SK-N-SH (cell line): ENCODE measurements around the gene MTERF2. TPM values are rescaled to one million over a fixed set of nuclear protein-coding genes. Genes with fewer than 3 reads are reported as not detected.

Source experiments
- CTCF ChIA-PET: fragments of 300-600, 350-600 bp; formaldehyde crosslinking; extraction: SDS; loops from one replicate; lab custom pipeline; 2021; lab: Yijun Ruan, JAX
- POLR2A ChIA-PET: fragments of 350-600 bp; sonication (Branson Sonifier 250); formaldehyde crosslinking; extraction: SDS; loops from one replicate; lab custom pipeline; 2020; ENCODE audit warnings: antibody characterized with exemption, inconsistent platforms; lab: Yijun Ruan, JAX
- DNase-seq: peaks from one replicate; pipeline ENCODE4 v3.0.0; 2012
- H2AFZ ChIP-seq: fragments of 200-600 bp; sonication (generic); 2 replicates; pipeline ENCODE4 v1.8.1; 2016; ENCODE audit warnings: antibody characterized with exemption, mild to moderate bottlenecking, low read depth
- H3F3A ChIP-seq: fragments of 200-600 bp; sonication (generic); replicated peaks from 2 replicates; pipeline ENCODE3; 2016; ENCODE audit warnings: antibody characterized with exemption, mild to moderate bottlenecking; ENCODE audit not compliant: insufficient read depth
- H3K27ac ChIP-seq, 2 experiments: fragments of 200-500 bp in 1 of 2; fragments of 200-600 bp in 1 of 2; sonication (Bioruptor generic) in 1 of 2; sonication (generic), shearing (Covaris generic) in 1 of 2; 2 replicates each; pipeline versions ENCODE4 v1.5.1 to v1.6.1; 2014 to 2016; ENCODE audit warnings: low read depth in 2 of 2, inconsistent platforms in 1 of 2, low read length in 1 of 2, mild to moderate bottlenecking in 1 of 2, mixed read lengths in 1 of 2
- H3K27me3 ChIP-seq: fragments of 200-600 bp; sonication (generic), shearing (Covaris generic); 2 replicates; pipeline ENCODE4 v1.6.1; 2016; ENCODE audit warnings: mixed run types; ENCODE audit not compliant: insufficient read depth
- H3K36me3 ChIP-seq, 2 experiments: fragments of 200-500 bp in 1 of 2; fragments of 200-600 bp in 1 of 2; sonication (Bioruptor generic) in 1 of 2; sonication (generic) in 1 of 2; replicated peaks in 1 of 2; 2 replicates each; pipeline versions ENCODE3 to v1.5.1; 2014 to 2016; ENCODE audit warnings: low read length in 1 of 2, mild to moderate bottlenecking in 1 of 2; ENCODE audit not compliant: insufficient read depth in 2 of 2, control insufficient read depth in 1 of 2
- H3K4me1 ChIP-seq, 2 experiments: fragments of 200-500 bp in 1 of 2; fragments of 200-600 bp in 1 of 2; sonication (Bioruptor generic) in 1 of 2; sonication (generic), shearing (Covaris generic) in 1 of 2; 2 replicates each; pipeline versions ENCODE4 v1.5.1 to v1.6.1; 2014 to 2016; ENCODE audit warnings: low read depth in 1 of 2, low read length in 1 of 2, mixed run types in 1 of 2; ENCODE audit not compliant: insufficient read depth in 2 of 2, control insufficient read depth in 1 of 2
- H3K4me2 ChIP-seq: fragments of 200-600 bp; sonication (generic), shearing (Covaris generic); 2 replicates; pipeline ENCODE4 v1.6.1; 2017; ENCODE audit warnings: mixed run types
- H3K4me3 ChIP-seq, 2 experiments: fragments of 200-500 bp in 1 of 2; fragments of 200-600 bp in 1 of 2; sonication (Bioruptor generic) in 1 of 2; sonication (generic), shearing (Covaris generic) in 1 of 2; 2 replicates each; pipeline versions ENCODE4 v1.5.1 to v1.8.1; 2014 to 2016; ENCODE audit warnings: low read depth in 2 of 2, inconsistent platforms in 1 of 2, low read length in 1 of 2, mild to moderate bottlenecking in 1 of 2, mixed read lengths in 1 of 2, moderate library complexity in 1 of 2
- H3K79me2 ChIP-seq: fragments of 200-600 bp; sonication (generic); 2 replicates; pipeline ENCODE4 v1.8.1; 2017; ENCODE audit warnings: mild to moderate bottlenecking; ENCODE audit not compliant: insufficient read depth
- H3K9ac ChIP-seq: fragments of 200-600 bp; sonication (generic); 2 replicates; pipeline ENCODE4 v1.6.1; 2017; ENCODE audit warnings: mixed run types
- H3K9me2 ChIP-seq: fragments of 200-600 bp; sonication (generic); 2 replicates; pipeline ENCODE4 v1.6.1; 2017; ENCODE audit warnings: mixed run types
- H3K9me3 ChIP-seq: fragments of 200-600 bp; sonication (generic); 2 replicates; pipeline ENCODE4 v1.6.1; 2017; ENCODE audit warnings: mixed run types, mild to moderate bottlenecking, moderate library complexity
- H4K20me1 ChIP-seq: fragments of 200-600 bp; sonication (generic); 2 replicates; pipeline ENCODE4 v1.6.1; 2017; ENCODE audit warnings: mild to moderate bottlenecking, mixed run types; ENCODE audit not compliant: insufficient read depth
- ELF1 ChIP-seq: IDR thresholded peaks from 2 replicates; pipeline ENCODE4 v1.4.0; 2012
- EZH2phosphoT487 ChIP-seq: fragments of 200-600 bp; sonication (generic); IDR thresholded peaks from 2 replicates; pipeline ENCODE4 v1.6.1; 2017; ENCODE audit warnings: low read depth, mixed run types, mild to moderate bottlenecking, antibody characterized with exemption, moderate library complexity, borderline replicate concordance
- FOSL2 ChIP-seq: IDR thresholded peaks from 2 replicates; pipeline ENCODE4 v1.4.0; 2012; ENCODE audit warnings: low read depth, mild to moderate bottlenecking, moderate library complexity, borderline replicate concordance
- FOXJ3 ChIP-seq: sonication (generic); formaldehyde crosslinking; IDR thresholded peaks from 2 replicates; pipeline ENCODE4 v1.5.1; 2020; ENCODE audit warnings: mild to moderate bottlenecking, missing genetic modification reagents
- GABPA ChIP-seq: IDR thresholded peaks from 2 replicates; pipeline ENCODE4 v1.4.0; 2012; ENCODE audit warnings: low read depth, mild to moderate bottlenecking
- GATA2 ChIP-seq: sonication (generic); formaldehyde crosslinking; IDR thresholded peaks from 2 replicates; pipeline ENCODE4 v1.5.0; 2020; ENCODE audit warnings: mild to moderate bottlenecking, missing genetic modification reagents
- IRF3 ChIP-seq: fragments of 150-350 bp; IDR thresholded peaks from 2 replicates; pipeline ENCODE4 v1.6.1; 2016; ENCODE audit warnings: mild to moderate bottlenecking, low read depth, low read length
- JUND ChIP-seq: IDR thresholded peaks from 2 replicates; pipeline ENCODE4 v1.4.0; 2012
- MEF2A ChIP-seq: IDR thresholded peaks from 2 replicates; pipeline ENCODE4 v1.4.0; 2012; ENCODE audit warnings: low read depth, borderline replicate concordance
- MXI1 ChIP-seq: IDR thresholded peaks from 2 replicates; pipeline ENCODE4 v1.6.1; 2012; ENCODE audit warnings: mild to moderate bottlenecking, low read depth, low read length, improper control_type of control experiment
- NFIC ChIP-seq: IDR thresholded peaks from 2 replicates; pipeline ENCODE4 v1.4.0; 2012; ENCODE audit warnings: borderline replicate concordance
- NRF1 ChIP-seq: IDR thresholded peaks from 2 replicates; pipeline ENCODE4 v1.6.1; 2012; ENCODE audit warnings: low read depth, mild to moderate bottlenecking, low read length
- RAD21 ChIP-seq: IDR thresholded peaks from 2 replicates; pipeline ENCODE4 v1.6.1; 2012; ENCODE audit warnings: mild to moderate bottlenecking, low read length
- REST ChIP-seq: IDR thresholded peaks from 2 replicates; pipeline ENCODE4 v1.6.1; 2012; ENCODE audit warnings: mild to moderate bottlenecking, low read depth, low read length, moderate library complexity
- RFX5 ChIP-seq: IDR thresholded peaks from 2 replicates; pipeline ENCODE4 v1.6.1; 2012; ENCODE audit warnings: mild to moderate bottlenecking, improper control_type of control experiment, low read length
- RXRA ChIP-seq: IDR thresholded peaks from 2 replicates; pipeline ENCODE4 v1.4.0; 2012; ENCODE audit warnings: low read depth, mild to moderate bottlenecking, borderline replicate concordance
- SIN3A ChIP-seq: IDR thresholded peaks from 2 replicates; pipeline ENCODE4 v1.6.1; 2012; ENCODE audit warnings: low read depth, mild to moderate bottlenecking, low read length, moderate library complexity, borderline replicate concordance
- SMC3 ChIP-seq: IDR thresholded peaks from 2 replicates; pipeline ENCODE4 v1.6.1; 2012; ENCODE audit warnings: low read depth, low read length, improper control_type of control experiment
- TAF1 ChIP-seq: IDR thresholded peaks from 2 replicates; pipeline ENCODE4 v1.6.1; 2012; ENCODE audit warnings: low read depth, mild to moderate bottlenecking, low read length, moderate library complexity, borderline replicate concordance
- TCF12 ChIP-seq: IDR thresholded peaks from 2 replicates; pipeline ENCODE4 v1.4.0; 2012
- TEAD4 ChIP-seq: IDR thresholded peaks from 2 replicates; pipeline ENCODE4 v1.4.0; 2012; ENCODE audit warnings: mild to moderate bottlenecking, borderline replicate concordance; ENCODE audit not compliant: insufficient read depth
- WGBS: methylation state at CpG from one replicate; pipeline ENCODE4 v1.1.6; 2017; ENCODE audit warnings: low lambda C conversion rate; 5-methylcytosine and 5-hydroxymethylcytosine counted together
- polyA plus RNA-seq, 3 experiments: library from polyadenylated mRNA; depleted of rRNA; stranded (reverse); fragments of >200 nt; gene quantifications; 2 replicates each; pipeline ENCODE4 v1.2.3, GENCODE V29; 2012
- TF ChIP-seq, protein P1 (sequence below): IDR thresholded peaks from 2 replicates; pipeline ENCODE4 v1.4.0; 2012; ENCODE audit warnings: low read depth, borderline replicate concordance
- TF ChIP-seq, protein P2 (sequence below): fragments of 150-350 bp; IDR thresholded peaks from 2 replicates; pipeline ENCODE4 v1.6.1; 2017; ENCODE audit warnings: antibody characterized with exemption, low read length, low read depth, borderline replicate concordance
- TF ChIP-seq, protein P3 (sequence below): IDR thresholded peaks from 2 replicates; pipeline ENCODE4; 2012

MTERF2 gene
- polyA plus RNA-seq, 1 of the 3 experiments (the other 2 are of a cell fraction), result 5.9 TPM

DNA sequence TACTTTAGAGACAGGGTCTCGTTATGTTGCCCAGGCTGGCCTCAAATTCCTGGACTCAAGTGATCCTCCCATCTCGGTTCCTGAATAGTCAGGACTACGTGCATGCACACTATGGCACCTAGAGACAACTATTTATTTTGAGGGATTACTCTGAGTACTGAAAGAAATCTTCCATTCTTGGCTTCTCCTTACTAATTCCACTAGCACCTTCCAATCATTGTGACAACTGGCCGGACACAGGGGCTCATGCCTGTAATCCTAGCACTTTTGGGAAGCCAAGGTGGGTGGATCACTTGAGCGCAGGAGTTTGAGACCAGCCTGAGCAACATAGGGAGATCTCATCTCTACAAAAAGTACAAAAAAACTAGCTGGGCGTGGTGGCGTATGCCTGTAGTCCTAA, 42.1 kb upstream of the MTERF2 start (continued):
- no peak for TF ChIP-seq RFX5
- TF ChIP-seq GABPA, result no peak
- no peak for TF ChIP-seq ELF1
- no peak for TF ChIP-seq SIN3A

DNA sequence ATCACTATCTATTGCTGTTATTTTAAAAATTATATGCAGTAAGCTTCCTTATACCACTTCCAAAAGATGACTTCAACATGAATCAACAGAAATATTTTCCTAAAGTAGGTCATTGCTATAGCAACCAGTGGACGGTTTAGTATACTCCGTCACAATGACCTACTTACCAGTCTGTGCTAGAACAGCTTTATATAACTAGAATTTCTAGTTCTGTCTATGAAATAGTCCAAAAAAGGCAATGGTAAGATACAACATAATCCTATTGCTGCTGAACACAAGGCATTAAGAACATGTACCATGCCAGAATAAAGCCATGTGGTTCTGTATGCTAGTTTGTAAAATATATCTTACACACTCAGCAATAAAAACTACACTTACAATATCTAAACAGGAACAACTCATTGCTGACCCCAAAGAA, 40.7 kb upstream of the MTERF2 start:
- H2AFZ ChIP-seq, result no peak overlapping the region
- peaks cover 17% of the 10 kb centered on the region for H3F3A ChIP-seq
- H3K79me2 ChIP-seq, result peaks cover 30% of the 10 kb centered on the region
- peaks cover 20% of the 10 kb centered on the region; the same call in 1 of the 2 replicates for H4K20me1 ChIP-seq
- no peak for TF ChIP-seq SMC3
- no peak for TF ChIP-seq MEF2A
- TF ChIP-seq NFIC, result peak; percentile 38; the same call in 1 of the 2 replicates
- TF ChIP-seq RXRA, result 0 out of 2 replicates have a peak, but pooled peaks have one; percentile 34
- no peak for TF ChIP-seq GABPA
- TF ChIP-seq, protein P1, sequence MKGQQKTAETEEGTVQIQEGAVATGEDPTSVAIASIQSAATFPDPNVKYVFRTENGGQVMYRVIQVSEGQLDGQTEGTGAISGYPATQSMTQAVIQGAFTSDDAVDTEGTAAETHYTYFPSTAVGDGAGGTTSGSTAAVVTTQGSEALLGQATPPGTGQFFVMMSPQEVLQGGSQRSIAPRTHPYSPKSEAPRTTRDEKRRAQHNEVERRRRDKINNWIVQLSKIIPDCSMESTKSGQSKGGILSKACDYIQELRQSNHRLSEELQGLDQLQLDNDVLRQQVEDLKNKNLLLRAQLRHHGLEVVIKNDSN, result no peak
- no peak for TF ChIP-seq GATA2 (CRISPR knock-in tag)
- TF ChIP-seq TEAD4, result 0 out of 2 replicates have a peak, but pooled peaks have one; percentile 27
- peak; percentile 36; the same call in 1 of the 2 replicates for TF ChIP-seq TCF12
- TF ChIP-seq FOXJ3 (CRISPR knock-in tag), result no peak
- TF ChIP-seq EZH2phosphoT487, result no peak
- TF ChIP-seq, protein P2, sequence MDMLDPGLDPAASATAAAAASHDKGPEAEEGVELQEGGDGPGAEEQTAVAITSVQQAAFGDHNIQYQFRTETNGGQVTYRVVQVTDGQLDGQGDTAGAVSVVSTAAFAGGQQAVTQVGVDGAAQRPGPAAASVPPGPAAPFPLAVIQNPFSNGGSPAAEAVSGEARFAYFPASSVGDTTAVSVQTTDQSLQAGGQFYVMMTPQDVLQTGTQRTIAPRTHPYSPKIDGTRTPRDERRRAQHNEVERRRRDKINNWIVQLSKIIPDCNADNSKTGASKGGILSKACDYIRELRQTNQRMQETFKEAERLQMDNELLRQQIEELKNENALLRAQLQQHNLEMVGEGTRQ, result no peak
- peak; percentile 45; the same call in 1 of the 2 replicates for TF ChIP-seq JUND
- no peak for TF ChIP-seq NRF1
- TF ChIP-seq RAD21, result no peak
- peak; percentile 66; the same call in 1 of the 2 replicates for TF ChIP-seq FOSL2
- TF ChIP-seq, protein P3, sequence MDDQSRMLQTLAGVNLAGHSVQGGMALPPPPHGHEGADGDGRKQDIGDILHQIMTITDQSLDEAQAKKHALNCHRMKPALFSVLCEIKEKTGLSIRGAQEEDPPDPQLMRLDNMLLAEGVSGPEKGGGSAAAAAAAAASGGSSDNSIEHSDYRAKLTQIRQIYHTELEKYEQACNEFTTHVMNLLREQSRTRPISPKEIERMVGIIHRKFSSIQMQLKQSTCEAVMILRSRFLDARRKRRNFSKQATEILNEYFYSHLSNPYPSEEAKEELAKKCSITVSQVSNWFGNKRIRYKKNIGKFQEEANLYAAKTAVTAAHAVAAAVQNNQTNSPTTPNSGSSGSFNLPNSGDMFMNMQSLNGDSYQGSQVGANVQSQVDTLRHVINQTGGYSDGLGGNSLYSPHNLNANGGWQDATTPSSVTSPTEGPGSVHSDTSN, result no peak
- no peak for TF ChIP-seq IRF3
- no peak for TF ChIP-seq TAF1
- peak; percentile 33; the same call in 1 of the 2 replicates for TF ChIP-seq MXI1
- TF ChIP-seq REST, result no peak
- CTCF ChIA-PET, result no interaction called here
- no peaks in the 10 kb centered on the region for H3K9me3 ChIP-seq
- 0% methylated on average over 2 of the region's 2 CpGs for WGBS
- peak overlapping the region; percentile 44 for H3K4me2 ChIP-seq
- no peaks in the 10 kb centered on the region for H3K9me2 ChIP-seq
- DNase-seq, result peak; percentile 52
- H3K9ac ChIP-seq, result peak overlapping the region; percentile 43; the same call in 1 of the 2 replicates
- H3K27ac ChIP-seq, result peak overlapping the region; percentile 68 to 82
- H3K36me3 ChIP-seq, result no peaks in the 10 kb centered on the region
- POLR2A ChIA-PET, result no interaction called here
- H3K4me3 ChIP-seq, result no peak overlapping the region; a peak in 1 of 4 replicates
- H3K27me3 ChIP-seq, result no peaks in the 10 kb centered on the region
- H3K4me1 ChIP-seq, result peaks cover 0 to 7% of the 10 kb centered on the region in 2 experiments; a peak in 3 of 4 replicates
